HG02623 (cell line): ENCODE results near the gene MEPE.
"Not testable (repeated sequence)": the region's sequence is repeated elsewhere in the genome, so short reads cannot be mapped to it uniquely, and the experiment has no call there.

Experiments used
- ATAC-seq: cut with Tn5 transposase; IDR thresholded peaks from one replicate; pipeline ENCODE4 v1.9.1; 2021; ENCODE audit warnings: moderate library complexity; ENCODE audit not compliant: unreplicated experiment

MEPE gene

GRCh38 chr4:87881115-87881514 lies 48.3 kb downstream of the MEPE start:
- no peak for ATAC-seq

DNA sequence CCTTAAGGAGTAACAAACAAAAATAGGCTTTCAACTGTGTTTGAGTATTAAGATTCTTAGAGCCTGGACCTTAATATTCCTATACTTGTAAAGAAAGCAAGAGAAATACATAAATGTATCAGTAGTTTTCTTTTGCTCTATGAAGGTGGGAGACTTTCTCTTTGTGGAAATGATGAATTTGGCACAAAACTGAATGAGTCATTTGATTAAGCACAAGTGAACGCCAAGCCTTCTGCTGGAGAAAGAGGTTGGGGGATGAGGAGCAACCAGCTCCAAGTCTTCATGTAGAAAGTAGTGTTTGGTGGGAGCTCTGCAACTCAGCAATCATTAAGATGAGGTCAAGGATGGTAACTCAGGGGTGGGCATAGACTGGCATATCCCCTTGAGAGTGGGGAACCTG lies 49.6 kb downstream of the MEPE start:
- ATAC-seq: no peak

- no peak for ATAC-seq
These were observed 50.1 kb downstream of the MEPE start for GRCh38 chr4:87882861-87883260.

DNA sequence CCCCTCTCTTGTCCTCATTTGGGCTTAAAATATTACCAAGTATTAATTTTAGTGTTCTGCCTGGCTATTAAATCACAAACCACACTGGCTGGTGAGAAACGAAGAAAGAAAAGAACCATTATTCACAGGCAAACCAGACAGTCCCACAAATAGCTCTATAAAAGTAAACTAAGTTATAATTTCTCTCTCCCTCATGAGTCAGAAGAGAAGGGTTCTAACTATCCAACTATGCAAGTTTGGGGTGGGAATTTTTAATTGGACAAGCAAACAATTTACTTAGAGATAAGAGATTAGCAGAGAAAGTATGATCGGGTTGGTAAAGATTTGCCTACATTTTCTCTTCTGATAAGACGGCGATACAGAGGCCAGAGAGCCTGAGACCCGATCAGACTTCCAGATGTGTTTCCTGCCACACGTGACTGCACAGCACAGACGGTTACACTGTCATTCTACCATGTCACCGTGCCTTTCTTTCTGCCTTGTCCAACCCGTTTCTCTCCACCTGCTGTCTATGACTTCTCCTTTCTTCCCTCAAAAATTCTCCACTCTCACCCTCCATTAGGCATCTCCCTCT lies 52.3 kb downstream of the MEPE start:
- no peak for ATAC-seq

DNA sequence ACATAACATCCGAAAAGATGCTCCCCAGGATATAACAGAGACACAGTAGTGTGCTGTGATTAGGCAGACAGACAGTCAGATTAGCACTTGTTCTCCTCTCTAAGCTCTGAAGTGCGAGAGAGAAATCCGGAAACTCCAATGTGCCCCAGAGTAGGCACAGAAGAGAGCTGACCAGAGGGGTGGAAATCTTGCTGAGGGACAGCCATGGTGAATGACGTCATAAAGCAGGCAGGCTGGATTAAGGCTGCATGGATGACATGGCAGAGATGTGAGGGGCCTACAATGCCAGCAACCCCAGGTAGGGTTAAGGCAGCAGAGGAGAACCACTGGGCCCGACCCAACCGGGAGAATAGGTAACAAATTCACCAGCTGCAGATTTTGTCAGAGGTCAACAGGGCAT lies 53.3 kb downstream of the MEPE start:
- ATAC-seq: no peak

GRCh38 chr4:87890753-87891152 lies 58.0 kb downstream of the MEPE start:
- ATAC-seq: not testable (repeated sequence)

DNA sequence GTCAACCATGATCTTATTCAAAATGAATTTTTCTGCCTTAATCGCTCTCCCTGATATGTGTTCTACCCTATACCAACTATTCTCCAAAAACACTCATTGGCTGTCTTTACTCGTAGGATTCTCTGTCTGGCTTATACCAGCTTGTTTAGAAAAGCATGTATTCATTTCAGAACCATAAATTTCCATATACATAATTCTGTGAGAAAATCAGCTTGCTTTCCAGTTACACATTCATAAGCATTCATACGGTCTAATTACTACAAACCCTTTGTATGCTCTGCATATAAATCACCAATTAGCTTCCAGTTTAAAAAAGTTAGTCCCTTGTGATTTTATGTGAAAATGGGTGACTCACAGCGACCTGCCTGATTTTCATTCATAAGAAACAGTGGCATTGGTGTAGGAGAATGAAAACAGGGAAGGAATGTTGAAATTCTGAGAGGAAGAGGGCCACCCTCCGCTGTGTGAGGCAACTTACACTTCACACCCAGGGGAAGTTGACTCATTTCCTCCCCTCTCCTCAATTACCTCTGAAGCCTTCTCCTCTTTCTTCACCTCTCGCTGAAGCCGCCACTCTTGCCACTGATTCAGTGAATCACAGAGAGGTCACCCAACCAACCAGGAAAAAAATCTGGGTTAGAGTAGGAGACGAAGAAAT lies 63.3 kb downstream of the MEPE start:
- ATAC-seq: no peak
